Pancreas (tissue), 10 donors: ENCODE measurements around the gene TFPI. TPM values are rescaled to one million over a fixed set of nuclear protein-coding genes. Genes with fewer than 3 reads are reported as not detected.

Experiments used
- ATAC-seq, 4 donors: fragments of 200-7000 bp; cut with Tn5 transposase; one replicate each; pipeline versions ENCODE4 v1.8.0 to v1.9.1; 2020; ENCODE audit warnings: mild to moderate bottlenecking in 4 of 4, moderate library complexity in 4 of 4
- DNase-seq, 6 donors: peaks; one replicate each; pipeline ENCODE4 v3.0.0-alpha.2; 2020
- FAIRE-seq: peaks from 2 replicates; lab custom pipeline; 2012; peaks lifted over from hg19 to GRCh38; lab: Jason Lieb, UNC
- H3K27ac ChIP-seq, 4 donors: fragments of 200-600 bp; sonication (generic); 1 replicate in 3 of 4; 2 replicates in 1 of 4; pipeline versions ENCODE4 v1.5.0 to v1.8.0; 2020
- H3K27me3 ChIP-seq, 4 donors: fragments of 200-600 bp; one replicate each; pipeline ENCODE4 v1.8.0; 2021
- H3K36me3 ChIP-seq, 3 donors: fragments of 200-600 bp; sonication (generic) in 1 of 3; one replicate each; pipeline versions ENCODE4 v1.5.0 to v1.8.0; 2020 to 2021
- H3K4me1 ChIP-seq, 3 donors: fragments of 200-600 bp; one replicate each; pipeline ENCODE4 v1.8.0; 2021
- H3K4me3 ChIP-seq, 4 donors: fragments of 200-600 bp; sonication (generic) in 2 of 4; one replicate each; pipeline versions ENCODE4 v1.5.0 to v1.8.0; 2020 to 2021
- H3K9me3 ChIP-seq, 4 donors: fragments of 200-600 bp; one replicate each; pipeline ENCODE4 v1.8.0; 2021
- WGBS, 2 donors: extraction: QIAGEN DNeasy Blood & Tissue Kit; methylation state at CpG; one replicate each; pipeline ENCODE4 v1.1.7; 2013; 5-methylcytosine and 5-hydroxymethylcytosine counted together
- intact Hi-C, 3 donors: fragments of 100-400 bp; cut with DNase I; formaldehyde crosslinking; loops; one replicate each; pipeline versions ENCODE4 v1.11.1 to v1.14.2; 2022
- polyA plus RNA-seq, 2 donors: library from polyadenylated mRNA; stranded (reverse); fragments of 200-250 nt; gene quantifications; one replicate each; pipeline ENCODE4 v1.2.3, GENCODE V29; 2013
- total RNA-seq, 6 donors: library from RNA; stranded (reverse); fragmentation: NEBNext Ultra II Directional in 4 of 6; extraction: Animal tissue kit (Norgen Biotek cat#: 25700) in 4 of 6; gene quantifications; one replicate each; pipeline versions ENCODE4 v1.2.1 to v1.2.4, GENCODE V29; 2021 to 2023
- TF ChIP-seq, protein P1 (sequence below), 4 donors: fragments of 200-600 bp; sonication (generic) in 3 of 4; IDR thresholded peaks; one replicate each; pipeline versions ENCODE4 v1.5.0 to v1.8.0; 2021; ENCODE audit warnings: antibody characterized with exemption in 4 of 4
- donor health status: healthy with polysubstance abuse.
- donor health status: DM: no; HTN: no; CAD: no; lungs with moderate emphysema.
- donor health status: DM: no; HTN: no; CAD: no.
- donor health status: control.
- donor health status: control.
- donor health status: Bipolar disorder and iron deficiency.
- donor health status: DM: yes; HTN: yes; CAD: no.
- donor health status: DM: no; HTN: no; CAD: no.
- donor health status: DM: no; HTN: no; CAD: no.
- donor health status: DM: yes; HTN: yes; CAD: no.

TFPI gene
- total and polyA plus RNA-seq, 8 donors, result 7.9 to 25.8 (median 18.3) TPM

DNA sequence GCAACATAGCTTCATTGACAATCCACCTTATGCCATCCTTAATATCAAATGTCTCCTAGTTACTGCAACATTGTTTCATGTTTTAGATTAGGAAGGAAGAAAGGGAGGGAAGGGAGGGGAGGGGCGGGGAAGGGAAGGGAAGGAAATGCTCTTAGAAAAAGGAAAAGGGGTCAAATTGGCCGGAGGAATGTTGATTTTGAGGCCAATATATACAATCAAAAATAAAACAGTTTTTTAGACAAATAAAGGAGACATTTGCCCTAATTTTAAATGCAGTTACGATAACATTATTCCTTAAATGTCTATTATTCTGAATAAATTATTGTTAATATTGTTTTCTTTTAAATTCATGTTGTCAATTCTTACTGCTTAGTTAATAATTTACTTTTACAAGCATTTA is 72.7 kb downstream of the TFPI start:
- ATAC-seq (no peak), FAIRE-seq (no peak), DNase-seq (no peak)
- no peaks in the 10 kb centered on the region for H3K9me3 ChIP-seq
- 74 to 78% methylated on average over 3 of the region's 3 CpGs for WGBS, 2 donors
- no peak overlapping the region for H3K4me3 ChIP-seq
- TF ChIP-seq, protein P1, sequence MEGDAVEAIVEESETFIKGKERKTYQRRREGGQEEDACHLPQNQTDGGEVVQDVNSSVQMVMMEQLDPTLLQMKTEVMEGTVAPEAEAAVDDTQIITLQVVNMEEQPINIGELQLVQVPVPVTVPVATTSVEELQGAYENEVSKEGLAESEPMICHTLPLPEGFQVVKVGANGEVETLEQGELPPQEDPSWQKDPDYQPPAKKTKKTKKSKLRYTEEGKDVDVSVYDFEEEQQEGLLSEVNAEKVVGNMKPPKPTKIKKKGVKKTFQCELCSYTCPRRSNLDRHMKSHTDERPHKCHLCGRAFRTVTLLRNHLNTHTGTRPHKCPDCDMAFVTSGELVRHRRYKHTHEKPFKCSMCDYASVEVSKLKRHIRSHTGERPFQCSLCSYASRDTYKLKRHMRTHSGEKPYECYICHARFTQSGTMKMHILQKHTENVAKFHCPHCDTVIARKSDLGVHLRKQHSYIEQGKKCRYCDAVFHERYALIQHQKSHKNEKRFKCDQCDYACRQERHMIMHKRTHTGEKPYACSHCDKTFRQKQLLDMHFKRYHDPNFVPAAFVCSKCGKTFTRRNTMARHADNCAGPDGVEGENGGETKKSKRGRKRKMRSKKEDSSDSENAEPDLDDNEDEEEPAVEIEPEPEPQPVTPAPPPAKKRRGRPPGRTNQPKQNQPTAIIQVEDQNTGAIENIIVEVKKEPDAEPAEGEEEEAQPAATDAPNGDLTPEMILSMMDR (IDR thresholded peaks at IDR 0.05), result no peak
- no peaks in the 10 kb centered on the region for H3K36me3 ChIP-seq
- H3K4me1 ChIP-seq, result no peaks in the 10 kb centered on the region
- H3K27me3 ChIP-seq, result no peaks in the 10 kb centered on the region
- intact Hi-C loops, result no loop called here
- no peak overlapping the region for H3K27ac ChIP-seq

DNA sequence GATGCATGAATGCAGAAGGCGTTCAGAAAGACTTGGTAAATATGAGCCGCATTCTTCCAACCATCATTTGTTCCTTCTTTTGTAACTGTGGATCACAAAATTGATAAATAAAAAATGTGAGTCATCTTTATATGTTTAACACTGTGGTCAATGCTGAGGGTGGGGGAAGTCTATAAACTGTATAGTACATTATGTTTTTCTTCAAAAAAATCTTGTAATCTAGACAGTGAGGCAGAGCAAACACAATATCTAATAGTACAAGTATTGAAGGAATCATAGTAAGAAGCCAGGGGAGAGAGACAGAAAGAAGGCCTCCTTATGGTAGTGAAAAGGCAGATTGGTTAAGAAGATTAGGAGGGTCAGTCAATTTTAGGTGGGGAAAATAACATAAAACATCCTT is 75.5 kb downstream of the TFPI start:
- Histone ChIP-seq H3K9me3 (no peaks in the 10 kb centered on the region), H3K27me3 (no peaks in the 10 kb centered on the region), H3K36me3 (no peaks in the 10 kb centered on the region), H3K27ac (no peak overlapping the region), H3K4me3 (no peak overlapping the region), H3K4me1 (no peaks in the 10 kb centered on the region)
- intact Hi-C loops, result no loop called here
- 93 to 94% methylated on average over 2 of the region's 2 CpGs for WGBS, 2 donors
- no peak for FAIRE-seq
- TF ChIP-seq, protein P1 (IDR thresholded peaks at IDR 0.05), result no peak
- DNase-seq, result no peak
- no peak for ATAC-seq

DNA sequence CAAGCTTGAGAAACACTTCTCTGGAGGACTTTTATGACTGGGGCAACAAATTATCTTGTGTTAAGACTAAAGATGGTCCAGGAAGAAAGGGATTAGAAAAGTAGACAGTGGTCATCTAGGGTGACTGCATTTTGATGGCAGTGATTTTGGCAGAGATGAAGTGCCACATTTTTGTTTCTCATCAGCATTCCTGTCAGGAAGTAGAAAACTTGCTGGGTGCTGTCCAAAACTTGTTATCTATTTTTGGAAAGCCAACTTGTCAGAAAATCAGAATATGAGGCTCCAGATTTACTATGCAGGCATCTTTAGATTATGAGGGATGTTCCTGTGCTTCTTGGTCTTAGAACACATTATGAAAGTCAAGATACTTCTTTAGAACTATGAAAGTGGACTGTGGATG is 77.2 kb downstream of the TFPI start:
- no peaks in the 10 kb centered on the region for H3K36me3 ChIP-seq
- H3K9me3 ChIP-seq, result no peaks in the 10 kb centered on the region
- no peak for FAIRE-seq
- H3K4me1 ChIP-seq, result no peaks in the 10 kb centered on the region
- no peak overlapping the region for H3K4me3 ChIP-seq
- no peaks in the 10 kb centered on the region for H3K27me3 ChIP-seq
- intact Hi-C loops, result no loop called here
- TF ChIP-seq, protein P1 (IDR thresholded peaks at IDR 0.05), result no peak
- ATAC-seq, result no peak
- no peak for DNase-seq
- no peak overlapping the region for H3K27ac ChIP-seq

DNA sequence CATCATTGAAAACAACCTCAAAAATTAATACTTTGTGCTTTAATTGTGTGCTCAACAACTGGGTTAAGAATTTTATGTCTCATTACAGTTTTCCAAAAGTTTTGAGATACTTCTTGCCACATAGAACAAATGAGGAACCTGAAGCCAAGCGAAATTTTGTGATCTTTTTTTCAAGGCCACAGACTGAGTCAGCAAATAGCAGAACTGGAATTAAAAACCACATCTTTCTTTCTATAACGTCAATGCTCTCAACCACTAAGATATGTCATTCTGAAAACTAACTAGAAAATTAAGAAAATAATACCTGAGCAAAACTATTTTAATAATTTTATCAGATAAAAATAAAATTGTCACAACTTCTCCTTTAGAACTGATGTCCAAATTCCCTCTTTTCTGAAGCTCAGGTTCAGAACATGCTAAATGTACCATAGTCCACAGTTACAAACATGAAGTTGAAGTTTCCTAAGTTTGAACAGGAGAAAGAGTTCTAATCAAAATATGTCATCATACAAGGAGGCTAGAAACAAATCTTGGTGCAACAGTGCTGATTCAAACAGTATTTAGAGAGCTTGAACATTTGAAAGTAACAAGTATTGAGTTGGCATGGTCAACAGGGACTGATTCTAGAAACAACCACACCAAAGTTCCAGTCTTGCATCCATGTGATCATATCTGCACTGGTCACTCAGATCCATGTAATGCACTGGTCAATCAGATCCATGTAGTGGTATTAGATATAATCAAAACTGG is 78.6 kb downstream of the TFPI start:
- WGBS, 2 donors, result 57 to 61% methylated on average over 2 of the region's 2 CpGs
- TF ChIP-seq, protein P1 (IDR thresholded peaks at IDR 0.05), result no peak
- Histone ChIP-seq H3K27me3 (no peaks in the 10 kb centered on the region), H3K36me3 (no peaks in the 10 kb centered on the region), H3K4me3 (no peak overlapping the region), H3K4me1 (no peaks in the 10 kb centered on the region), H3K9me3 (no peaks in the 10 kb centered on the region), H3K27ac (no peak overlapping the region)
- intact Hi-C loops, result no loop called here
- no peak for DNase-seq
- FAIRE-seq, result no peak
- peak in 1 of 4 donors; percentile 49 for ATAC-seq

DNA sequence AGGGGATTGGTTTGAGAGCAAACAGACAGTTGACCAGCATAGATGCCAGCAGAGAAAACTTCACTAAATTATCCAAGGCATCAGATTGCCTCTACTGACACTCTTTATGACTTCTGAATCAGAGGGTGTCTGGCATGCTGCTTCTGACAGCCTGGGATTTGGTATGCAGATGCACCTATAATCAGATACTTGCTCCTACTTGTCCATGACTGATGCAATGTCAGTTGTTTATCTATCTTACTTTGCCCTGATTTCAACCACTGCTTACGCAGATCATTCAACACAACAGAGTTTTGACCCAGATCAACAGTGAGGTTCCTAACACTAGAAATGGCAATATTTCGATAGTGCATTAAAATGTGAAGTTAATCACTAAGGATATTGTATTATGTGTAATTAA is 83.5 kb downstream of the TFPI start:
- H3K27ac ChIP-seq, result no peak overlapping the region
- no peak for FAIRE-seq
- H3K27me3 ChIP-seq, result no peaks in the 10 kb centered on the region
- peaks cover 0 to 7% (median 0%) of the 10 kb centered on the region in 3 donors for H3K4me1 ChIP-seq
- H3K36me3 ChIP-seq, result no peaks in the 10 kb centered on the region
- DNase-seq, result no peak
- TF ChIP-seq, protein P1 (IDR thresholded peaks at IDR 0.05), result no peak
- 91 to 97% methylated on average over 2 of the region's 2 CpGs for WGBS, 2 donors
- no peaks in the 10 kb centered on the region for H3K9me3 ChIP-seq
- no peak for ATAC-seq
- H3K4me3 ChIP-seq, result no peak overlapping the region
- intact Hi-C loops, result no loop called here
